Colon (tissue), 2 donors: ENCODE results near the gene SOCS3.

Experiments
- FAIRE-seq: peaks from 2 replicates; lab custom pipeline; 2012; peaks lifted over from hg19 to GRCh38; lab: Jason Lieb, UNC
- donor health status: control.
- donor health status: control.

Gene SOCS3

DNA sequence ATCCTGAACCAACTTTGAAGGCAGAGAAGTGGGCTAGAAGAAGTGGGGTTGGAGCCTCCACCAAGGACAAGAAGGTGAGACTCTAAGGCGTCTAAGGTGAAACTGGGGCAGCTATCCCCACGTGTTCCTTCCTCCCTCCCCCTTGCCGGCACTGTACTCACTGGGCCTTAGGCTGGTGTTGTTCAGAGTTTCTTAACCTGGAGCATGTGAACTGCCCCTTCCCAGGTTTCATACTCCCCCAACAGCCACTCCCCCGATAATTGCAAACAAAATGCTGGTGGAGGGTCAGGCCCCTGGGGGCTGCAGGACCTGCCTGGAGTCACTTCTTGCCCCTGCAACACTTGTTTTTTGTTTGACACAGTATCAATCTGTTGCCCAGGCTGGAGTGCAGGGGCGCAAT, 7.3 kb upstream of the SOCS3 start:
- no peak for FAIRE-seq

DNA sequence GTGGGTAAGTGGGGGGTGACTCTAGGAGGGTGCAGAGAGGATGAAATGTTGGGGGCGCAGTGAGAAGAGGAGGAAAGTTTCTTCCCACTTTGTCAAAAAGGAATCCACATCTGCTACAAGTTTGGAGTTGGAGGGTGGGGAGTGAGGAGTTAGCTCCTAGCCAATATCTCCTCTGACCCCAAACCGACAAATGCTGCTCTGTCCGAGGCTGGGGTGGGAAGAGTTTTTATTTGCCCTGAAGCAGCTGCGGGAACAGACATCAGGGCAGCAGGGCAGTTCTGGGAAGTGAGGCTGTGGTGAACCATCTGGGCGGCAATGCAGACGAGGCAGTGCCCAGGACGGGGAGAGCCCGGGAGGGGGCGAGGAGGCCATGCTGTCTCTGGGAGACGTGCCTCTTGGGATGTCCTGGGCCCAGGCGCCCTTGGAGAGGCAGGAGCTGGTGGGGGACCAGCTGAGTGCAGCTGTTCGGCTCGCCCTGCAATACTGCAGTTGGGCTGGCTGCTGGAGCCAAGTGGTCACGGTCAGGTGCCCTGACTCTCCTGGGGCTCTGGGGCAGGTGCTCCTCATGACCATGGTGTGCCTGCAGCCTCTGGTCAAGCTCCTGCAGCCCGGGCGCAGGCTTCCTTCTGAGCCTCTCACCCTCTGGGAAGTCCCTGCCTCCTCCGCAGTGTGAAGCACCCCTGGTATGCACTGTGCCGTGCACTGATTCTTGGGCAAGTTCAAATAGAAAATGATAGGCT, 6.4 kb upstream of the SOCS3 start:
- no peak for FAIRE-seq

DNA sequence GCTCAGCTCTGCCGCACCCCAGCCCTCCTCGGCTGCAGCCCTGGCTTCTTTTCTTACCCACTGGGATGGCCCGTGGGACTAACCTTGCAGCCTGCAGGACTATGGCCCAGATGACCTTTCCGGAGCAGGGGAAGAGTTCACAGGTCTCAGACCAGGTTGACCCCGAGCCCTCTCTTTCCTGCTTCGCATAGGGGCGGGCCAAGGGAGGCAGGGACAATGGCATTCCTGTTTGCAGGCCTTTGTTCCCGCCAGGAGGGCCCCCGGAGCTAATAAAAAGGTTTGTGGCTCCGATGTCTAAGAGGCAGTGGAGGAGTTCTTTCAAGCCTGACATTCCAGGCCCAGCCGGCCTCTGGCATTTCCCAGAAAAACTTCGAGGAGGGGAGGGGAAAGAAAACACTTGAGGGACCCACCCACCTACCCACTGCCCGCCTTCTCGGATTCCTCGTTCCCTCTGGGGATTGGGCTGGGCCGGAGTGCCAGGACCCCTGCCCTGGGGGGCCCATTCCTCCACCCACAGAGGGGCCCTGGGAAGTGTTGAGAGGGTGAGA, 5.8 kb upstream of the SOCS3 start:
- no peak for FAIRE-seq

DNA sequence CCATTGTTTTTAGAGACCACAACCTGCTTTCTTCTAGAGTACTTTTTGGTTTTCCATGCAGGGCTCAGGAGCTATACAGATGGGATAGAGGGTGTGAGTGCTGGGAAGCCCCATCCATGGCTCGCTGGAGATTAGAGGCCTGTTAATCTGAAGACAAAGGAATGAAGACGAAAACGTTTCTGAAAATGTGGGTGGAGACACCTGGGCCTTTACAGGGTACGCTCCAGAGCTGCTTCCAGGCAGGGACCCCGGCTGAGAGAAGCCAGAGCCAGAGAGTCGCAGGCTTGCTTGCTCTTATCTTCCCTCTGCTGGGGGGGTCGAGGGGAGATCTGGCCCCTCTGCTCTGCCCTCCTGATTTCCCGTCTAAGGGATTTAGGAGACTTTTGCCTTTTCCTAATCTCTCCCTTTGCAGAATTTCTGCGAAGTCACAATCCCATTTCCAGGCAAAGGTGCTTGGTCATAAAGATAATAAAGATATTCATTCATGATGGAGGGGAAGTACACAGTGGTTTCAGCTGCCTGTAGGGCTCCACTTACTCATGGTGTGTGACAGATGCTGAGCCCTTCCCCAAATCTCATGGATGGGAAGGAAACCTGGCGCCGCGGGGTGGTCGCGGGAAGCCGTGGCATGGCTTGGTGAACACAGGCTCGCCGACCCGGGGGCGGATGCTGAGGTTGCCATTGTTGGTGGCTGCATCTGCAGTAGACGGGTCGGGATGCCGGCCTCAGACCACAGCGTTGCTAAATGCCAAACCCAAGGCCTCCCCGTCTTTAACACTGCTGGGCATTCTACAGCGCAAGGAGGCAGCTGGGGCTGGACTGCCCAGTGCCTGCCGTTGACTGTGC, 4.8 kb upstream of the SOCS3 start:
- no peak for FAIRE-seq

DNA sequence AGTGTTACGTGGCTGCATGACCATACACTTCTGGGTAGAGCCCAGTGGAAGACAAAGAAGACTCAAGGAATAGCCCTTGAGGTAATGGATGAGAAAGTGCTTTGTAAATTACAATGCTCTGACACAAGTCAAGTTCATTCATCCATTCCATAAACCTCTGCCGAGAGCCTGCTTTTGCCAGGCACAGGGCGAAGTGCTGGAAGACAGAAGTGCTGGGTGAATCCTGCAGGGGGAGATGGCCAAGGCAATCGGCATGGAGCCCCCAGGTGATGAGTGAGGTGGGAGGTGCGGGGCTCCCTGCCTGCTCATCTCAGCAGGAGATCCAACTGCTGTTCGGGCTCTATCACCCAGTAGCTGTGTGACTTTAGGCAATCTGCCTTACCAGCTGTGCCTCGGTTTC, 2.8 kb upstream of the SOCS3 start:
- no peak for FAIRE-seq

DNA sequence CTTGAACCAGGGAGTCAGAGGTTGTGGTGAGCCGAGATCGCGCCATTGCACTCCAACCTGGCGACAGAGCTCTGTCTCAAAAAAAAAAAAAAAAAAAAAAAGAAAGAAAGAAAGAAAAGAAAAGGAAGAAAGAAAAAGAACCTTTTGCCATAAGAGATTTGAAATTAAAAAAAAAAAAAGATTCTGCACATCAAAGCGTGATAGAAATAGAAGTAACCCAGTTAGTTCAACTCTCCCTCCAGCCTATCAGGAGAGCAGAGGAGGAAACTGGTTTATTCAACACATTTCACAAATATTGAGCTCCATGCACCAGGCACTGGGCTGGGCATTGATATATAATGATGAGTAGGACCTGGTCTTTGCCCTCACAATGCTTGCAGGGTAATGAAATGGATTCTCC, 2.4 kb upstream of the SOCS3 start:
- no peak for FAIRE-seq

DNA sequence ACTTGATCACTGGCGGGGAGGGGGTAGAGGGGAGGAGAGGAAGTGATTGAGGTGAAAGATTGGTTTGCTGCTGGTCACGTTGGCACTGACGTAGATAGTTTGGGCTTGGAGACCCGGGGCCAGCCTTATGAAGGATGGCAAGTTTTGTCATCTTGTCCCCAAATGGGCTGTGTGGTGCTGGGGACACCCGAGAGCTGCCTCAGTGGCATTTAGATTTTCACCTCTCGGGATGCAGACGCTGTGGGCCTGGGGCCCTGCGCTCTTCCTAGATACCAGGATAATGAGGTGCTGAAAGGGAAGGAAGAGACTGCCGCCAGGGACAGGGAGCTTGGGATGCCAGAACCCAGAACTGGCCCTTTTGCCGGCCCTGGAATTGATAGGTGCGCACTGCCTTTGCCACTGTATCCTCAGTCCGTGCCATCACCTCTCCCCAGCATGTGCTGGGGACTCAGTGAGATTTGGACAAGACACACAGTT, 1.4 kb upstream of the SOCS3 start:
- no peak for FAIRE-seq

DNA sequence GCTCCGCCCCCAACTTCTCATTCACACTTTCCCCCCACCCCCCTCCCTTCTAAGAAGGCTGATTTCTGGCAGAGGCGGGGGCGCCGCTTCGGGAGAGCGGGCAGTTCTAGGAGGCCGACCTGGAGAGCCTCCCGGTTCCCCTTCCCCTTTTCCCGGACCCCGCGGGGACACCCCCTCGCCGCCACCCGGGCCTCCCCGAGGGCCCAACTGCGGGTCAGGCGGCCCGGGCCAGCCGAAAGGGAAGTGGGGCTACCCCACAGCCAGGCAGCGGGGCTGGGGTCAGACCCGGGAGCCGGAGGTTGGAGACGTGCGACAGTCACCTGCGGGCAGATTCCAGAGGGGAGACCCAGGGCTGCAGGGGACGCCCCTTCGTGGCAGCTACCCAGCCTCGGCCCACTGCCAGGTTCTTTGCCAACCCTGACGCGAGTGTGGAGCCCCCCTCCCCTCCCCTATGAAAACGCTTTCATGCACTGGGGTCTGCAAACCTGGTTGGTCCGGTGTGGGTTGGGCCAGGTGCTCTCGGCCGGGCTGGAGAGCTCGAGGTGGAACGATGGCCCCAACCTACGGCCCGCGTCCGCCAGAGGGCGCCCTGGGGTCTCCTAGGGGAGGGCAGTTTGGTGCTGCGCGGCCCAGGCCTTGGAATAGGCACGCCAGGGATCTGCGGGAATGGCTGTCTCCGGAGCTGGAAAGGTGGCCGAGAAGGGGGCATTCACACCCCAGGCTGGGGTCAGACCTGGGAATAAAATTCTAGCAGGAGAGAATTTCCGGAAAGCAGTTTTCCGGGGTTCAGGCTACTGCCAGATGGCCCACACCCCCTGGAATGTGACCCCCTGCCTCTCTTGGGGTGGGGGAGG, 721 bp upstream of the SOCS3 start:
- FAIRE-seq, result no peak

DNA sequence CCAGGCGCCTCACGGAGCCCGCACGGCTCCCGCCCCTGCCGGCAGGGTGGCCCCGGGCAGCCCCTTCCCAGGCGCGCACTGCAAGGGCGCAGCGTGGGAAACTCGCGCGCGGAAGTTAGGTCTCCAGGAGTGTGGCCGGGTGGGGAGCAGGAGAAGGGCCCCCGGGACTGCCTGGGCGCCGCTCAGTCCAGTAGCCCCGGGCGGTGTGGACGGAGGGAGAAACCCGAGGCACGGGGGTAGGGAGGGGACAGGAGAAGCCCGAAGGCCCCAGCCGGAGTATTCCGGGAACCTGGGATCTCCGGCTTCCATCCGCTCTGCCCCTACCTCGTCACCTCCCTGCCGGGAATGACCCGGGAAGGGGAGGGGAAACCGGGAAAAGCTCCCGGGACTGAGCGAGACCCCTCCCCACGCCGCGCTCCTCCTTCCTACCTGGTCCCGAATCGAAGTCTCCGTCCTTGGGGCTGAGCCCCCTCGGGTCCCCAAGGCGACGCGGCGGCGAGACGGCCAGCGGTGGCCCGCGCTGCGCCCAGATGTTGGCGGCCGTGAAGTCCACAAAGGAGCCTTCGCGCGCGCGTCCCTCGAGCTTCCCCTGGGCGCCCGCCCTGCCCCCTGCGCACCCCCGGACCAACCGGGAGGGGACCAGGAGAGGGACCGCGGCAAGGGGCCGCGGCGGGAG, 418 bp downstream of the SOCS3 start:
- FAIRE-seq, result no peak

DNA sequence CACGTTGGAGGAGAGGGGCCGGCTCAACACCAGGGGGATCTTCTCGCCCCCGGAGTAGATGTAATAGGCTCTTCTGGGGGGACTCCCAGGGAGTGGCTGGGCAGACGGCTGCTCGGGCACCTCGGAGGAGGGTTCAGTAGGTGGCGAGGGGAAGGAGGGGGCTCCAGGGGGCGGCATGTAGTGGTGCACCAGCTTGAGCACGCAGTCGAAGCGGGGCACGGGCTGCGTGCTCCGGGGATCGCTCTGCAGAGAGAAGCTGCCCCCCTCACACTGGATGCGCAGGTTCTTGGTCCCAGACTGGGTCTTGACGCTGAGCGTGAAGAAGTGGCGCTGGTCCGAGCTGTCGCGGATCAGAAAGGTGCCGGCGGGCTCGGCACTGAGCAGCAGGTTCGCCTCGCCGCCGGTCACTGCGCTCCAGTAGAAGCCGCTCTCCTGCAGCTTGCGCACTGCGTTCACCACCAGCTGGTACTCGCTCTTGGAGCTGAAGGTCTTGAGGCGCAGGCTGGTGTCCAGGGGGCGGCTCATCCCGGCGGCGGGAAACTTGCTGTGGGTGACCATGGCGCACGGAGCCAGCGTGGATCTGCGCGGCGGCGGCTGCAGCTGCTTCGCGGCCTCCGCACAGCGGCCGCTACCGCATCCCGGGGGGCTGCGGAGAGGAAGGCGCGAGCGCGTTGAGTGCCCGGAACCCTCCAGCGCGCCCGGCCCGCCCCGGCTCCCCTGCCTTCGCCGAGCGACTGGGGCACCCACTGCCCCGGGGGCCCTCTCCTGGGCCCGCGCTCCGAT, 1.1 kb downstream of the SOCS3 start:
- FAIRE-seq, result no peak

DNA sequence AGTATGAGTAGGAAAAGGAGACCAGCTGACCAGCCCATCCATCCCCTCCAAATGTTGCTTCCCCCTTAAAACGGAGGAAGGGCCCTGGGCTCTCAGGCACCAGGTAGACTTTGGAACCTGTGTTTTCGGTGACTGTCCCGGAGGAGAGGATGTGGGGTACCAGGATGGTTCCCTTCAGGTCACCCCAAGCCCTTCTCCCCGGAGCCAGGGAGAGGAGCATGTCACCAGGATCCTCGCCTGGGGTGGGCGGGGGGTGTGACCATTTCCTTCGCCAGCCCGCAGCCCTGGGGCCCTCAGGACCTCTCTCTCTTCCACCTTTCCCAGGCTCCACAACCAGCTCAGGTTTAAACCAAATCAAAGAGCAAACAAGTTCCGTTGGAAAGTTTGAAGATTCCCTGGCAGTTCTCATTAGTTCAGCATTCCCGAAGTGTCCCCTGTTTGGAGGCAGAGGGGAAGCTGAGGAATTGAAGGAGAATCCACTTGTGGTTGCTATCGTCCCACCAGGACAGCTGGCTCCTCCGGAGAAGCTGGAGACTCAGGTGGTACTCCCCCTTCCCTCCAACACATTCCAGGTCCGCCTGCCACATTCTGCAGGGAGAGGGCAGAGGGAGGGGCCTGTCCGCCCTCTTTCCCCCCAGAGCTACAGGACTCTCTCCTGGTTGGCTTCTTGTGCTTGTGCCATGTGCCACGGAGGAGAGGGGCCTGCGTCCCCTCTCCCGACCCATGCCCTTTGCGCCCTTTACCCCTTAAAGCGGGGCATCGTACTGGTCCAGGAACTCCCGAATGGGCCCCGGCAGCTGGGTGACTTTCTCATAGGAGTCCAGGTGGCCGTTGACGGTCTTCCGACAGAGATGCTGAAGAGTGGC, 2.0 kb downstream of the SOCS3 start:
- no peak for FAIRE-seq

DNA sequence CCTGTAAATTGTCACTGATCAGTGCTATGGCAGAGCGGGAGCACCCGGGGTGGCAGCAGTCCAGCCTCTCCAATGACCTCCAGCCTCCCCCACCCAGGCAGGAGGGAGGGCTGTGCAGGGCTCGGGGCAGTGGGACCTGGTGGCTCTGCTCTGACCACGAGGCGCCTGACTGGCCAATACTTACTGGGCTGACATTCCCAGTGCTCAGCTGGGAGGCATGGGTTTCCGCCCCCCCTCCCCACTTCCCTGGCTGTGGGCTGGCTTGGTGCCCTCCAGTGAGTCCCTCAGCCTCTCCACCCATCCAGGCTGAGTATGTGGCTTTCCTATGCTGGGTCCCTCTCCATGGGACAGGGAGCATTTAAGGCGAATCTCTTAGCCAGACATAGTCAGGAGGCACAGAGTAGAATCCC, 2.7 kb downstream of the SOCS3 start:
- FAIRE-seq, result no peak

DNA sequence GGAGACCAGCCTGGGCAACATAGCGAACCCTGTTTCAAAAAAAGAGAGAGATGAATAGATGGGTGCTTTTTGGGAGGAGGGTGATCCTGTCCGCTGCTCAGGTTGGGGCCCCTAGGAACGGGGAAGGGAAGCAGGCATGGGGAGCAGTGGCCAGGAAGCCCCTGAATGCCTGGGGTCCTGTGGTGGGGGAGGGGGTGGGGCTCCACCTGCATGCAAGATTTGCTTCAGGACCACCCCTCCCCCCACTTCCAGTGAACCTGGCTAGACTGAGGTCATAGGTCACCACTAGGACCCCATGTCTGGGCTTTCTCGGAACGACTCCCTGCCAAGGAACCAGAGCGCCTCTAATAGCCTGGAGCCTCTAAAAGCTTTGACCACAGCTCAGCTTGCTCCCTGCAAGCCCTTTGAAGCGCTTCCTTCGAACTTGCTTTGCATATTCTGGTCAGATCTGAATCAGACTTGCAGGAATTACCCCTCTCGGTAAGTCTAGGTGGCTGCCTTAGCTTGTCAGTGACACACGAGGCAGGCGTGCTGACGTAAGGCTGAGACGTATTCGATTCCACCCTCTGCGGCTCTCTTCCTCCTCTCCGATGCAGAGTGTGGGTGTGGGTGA, 3.7 kb downstream of the SOCS3 start:
- no peak for FAIRE-seq

DNA sequence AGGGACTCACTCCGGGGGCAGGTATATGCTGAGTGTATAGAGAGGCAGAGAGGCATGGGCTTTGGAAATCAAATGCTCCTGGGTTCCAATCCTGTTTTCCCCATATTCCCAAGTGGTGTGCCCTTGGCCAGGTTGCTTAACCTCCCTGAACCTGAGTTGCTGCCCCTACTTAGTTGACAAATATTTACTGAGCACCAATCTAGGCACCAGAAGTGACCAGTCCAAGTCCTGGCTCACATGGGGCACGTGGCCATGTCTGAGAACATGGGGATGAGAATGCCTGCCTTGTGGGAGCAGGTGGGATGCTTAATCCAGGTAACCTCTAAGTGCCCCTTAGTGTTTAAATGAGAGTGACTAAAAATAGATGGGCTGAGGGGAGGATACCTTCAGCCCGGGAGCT, 4.2 kb downstream of the SOCS3 start:
- FAIRE-seq, result no peak

DNA sequence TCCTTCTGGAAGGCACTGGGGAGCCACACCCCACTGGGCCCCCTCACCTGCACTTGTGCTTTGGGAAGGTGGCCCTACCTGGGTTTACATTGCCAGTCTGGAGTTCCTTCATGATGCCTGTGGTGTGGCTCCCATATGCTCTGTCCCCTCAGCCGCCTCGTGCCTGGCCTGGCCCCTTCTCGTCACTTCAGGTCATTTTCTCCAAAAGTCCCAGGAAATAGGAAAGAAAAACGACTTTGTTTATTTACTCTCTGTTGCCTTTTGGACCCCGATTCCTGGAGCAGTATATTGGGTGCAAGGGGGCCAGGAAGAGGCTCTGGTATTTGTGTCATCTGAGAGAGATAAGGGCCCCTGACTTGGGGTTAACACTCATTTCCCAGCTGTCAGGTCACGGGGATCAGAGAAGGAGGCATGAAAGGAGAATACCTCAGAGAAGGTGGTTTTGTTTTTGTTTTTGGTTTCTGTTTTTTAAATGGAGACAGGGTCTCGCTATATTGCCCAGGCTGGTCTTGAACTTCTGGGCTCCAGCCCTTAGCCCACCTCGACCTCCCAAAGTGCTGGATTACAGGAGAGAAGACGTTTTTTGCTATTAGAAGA, 4.7 kb downstream of the SOCS3 start:
- no peak for FAIRE-seq

DNA sequence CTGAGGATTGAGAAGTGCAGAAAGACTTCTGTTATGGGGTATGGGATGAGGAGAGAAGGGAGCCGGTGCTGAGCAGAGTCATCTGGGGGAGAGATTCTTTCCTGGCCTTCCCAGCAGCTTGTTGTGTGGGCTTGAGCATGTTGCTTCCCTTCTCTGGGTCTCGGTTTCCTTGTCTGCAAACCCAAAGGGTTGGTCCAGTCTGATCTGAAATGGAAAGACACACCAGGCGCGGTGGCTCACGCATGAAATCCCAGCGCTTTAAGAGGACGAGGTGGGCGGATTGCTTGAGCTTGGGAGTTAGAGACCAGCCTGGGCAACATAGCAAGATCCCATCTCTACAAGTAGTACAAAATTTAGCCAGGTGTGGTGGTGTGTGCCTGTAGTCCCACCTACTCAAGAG, 6.0 kb downstream of the SOCS3 start:
- no peak for FAIRE-seq

DNA sequence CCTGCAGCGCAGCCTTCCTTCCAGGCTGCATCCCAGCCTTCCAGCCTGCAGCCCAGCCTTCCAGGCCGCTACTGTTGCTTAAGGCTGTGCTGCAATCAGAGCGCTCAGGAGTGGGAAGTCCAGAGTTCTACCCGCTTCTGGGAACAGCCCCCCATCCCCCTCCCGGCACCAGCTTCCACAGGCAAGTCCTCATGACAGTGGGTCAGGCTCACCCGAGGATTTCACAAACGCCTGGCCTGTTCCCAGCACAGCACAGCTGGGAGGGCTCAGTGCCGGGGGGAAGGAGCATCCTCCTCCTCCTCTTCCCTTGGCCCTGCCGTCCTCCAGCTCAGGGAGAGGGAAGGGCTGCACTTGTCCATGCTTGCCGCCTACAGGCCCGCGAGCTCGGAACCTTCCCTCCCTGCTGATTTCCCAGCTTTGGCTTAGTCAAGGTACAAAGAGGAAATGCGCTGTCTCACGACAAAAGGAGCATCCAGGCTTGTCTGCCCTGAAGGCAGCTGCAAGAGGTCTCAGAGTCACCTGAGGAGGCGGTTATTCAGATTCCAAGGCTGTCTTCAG, 8.3 kb downstream of the SOCS3 start:
- no peak for FAIRE-seq

DNA sequence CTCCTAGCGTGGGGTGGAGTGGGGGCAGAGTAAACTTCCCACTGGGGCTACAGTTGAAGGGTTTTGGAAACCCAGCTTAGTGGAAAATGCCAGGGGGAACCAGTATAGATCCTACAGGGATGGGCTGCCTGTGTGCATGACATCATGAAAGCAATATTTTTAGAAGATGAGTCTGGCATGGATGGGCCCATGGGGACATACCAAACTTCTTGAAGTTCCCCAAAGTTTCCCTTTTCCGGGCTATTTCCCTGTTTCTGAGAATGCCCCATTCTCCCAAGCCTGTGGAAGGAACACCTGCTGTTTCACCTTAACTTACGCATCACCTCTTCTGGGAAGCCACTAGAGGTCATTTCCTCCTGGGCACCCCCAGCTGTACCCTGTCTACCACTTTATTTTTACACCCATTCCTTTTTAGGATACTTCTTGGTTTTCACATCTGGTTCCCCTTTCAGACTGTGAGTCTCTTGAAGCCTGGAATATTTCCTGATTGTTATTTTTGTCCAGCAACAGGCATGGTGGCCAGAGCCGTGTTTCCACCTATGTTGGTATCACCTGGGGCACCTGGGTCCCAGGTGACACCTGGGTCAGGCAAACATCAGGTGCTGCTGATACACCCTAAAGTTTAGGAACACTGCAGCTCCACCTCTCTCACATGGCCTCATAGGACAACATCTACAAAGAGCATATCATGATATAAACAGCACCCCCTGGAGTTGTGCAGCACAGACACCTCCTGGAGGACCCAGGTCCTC, 9.8 kb downstream of the SOCS3 start:
- FAIRE-seq, result no peak
